SJCRH30 (cell line): ENCODE data around the gene LRIG1. TPM values are rescaled to one million over a fixed set of nuclear protein-coding genes. Genes with fewer than 3 reads are reported as not detected.

Source experiments
- DNase-seq, 2 experiments: peaks; one replicate each; pipeline ENCODE4 v3.0.0-alpha.2; 2015 to 2020
- H3K27ac ChIP-seq: fragments of 250-450 bp; sonication (Bioruptor Pico); 2 replicates; pipeline ENCODE4 v1.5.1; 2020; ENCODE audit warnings: mild to moderate bottlenecking, moderate library complexity
- H3K27me3 ChIP-seq: fragments of 250-450 bp; sonication (Bioruptor Pico); 2 replicates; pipeline ENCODE4 v1.5.1; 2020; ENCODE audit warnings: mild to moderate bottlenecking, moderate library complexity
- H3K36me3 ChIP-seq: fragments of 250-450 bp; sonication (Bioruptor Pico); 2 replicates; pipeline ENCODE4 v1.5.1; 2020; ENCODE audit warnings: mild to moderate bottlenecking, moderate library complexity
- H3K4me1 ChIP-seq: fragments of 250-450 bp; sonication (Bioruptor Pico); 2 replicates; pipeline ENCODE4 v1.5.1; 2020; ENCODE audit warnings: mild to moderate bottlenecking, moderate library complexity
- H3K4me3 ChIP-seq: fragments of 250-450 bp; sonication (Bioruptor Pico); 2 replicates; pipeline ENCODE4 v1.5.1; 2020; ENCODE audit warnings: mild to moderate bottlenecking, moderate library complexity
- H3K9me3 ChIP-seq: fragments of 250-450 bp; sonication (Bioruptor Pico); replicated peaks from 2 replicates; pipeline ENCODE4 v1.5.1; 2020; ENCODE audit warnings: mild to moderate bottlenecking, moderate library complexity
- total RNA-seq: library from RNA; depleted of rRNA; stranded (reverse); fragments of >200 nt; shearing (Covaris generic); gene quantifications from 2 replicates; pipeline ENCODE4 v1.2.3, GENCODE V29; 2014

Gene LRIG1
- total RNA-seq, 1 experiment from 2014 or later = 16.9 TPM

DNA sequence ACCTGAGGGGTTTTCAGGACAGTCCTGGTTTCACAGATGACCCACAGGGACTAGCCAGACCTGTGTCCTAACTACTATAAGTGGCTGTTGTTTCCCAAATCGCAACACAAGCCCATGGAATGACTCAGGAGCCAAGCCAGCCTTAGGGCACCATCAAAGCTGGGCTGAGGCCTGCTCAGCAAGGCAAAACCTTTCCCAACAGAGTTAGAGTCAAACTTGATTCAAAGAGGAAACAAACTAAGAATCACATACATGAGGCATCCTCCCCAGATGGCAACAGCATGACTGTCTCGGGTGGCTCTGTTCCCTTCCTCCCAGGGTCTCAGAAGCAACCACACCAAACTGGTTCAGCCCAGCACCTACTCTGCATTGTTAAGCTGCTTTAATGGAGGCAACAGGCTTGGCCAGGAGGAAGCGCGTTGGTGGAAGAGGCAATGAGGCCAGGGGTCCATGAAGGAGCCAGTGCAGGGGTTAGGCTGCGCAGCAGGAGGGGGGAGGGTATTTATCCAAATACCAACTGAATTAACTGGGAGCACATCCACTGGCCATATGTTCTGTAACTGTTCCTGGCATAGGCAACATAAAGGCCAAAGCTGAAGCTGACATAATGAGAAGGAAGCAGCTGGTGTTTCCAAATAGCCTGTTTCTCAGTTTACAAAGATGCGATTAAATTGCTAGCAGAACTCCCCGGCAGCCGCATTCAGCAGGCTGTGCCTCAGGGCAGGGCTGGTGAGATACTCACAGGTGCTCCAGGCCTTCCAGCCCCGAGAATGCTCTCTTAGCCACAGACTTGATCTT, 102.4 kb downstream of the LRIG1 start:
- peaks cover 15% of the 10 kb centered on the region for H3K4me1 ChIP-seq
- peak; percentile 77 to 88 for DNase-seq
- peak overlapping the region; percentile 49 for H3K27ac ChIP-seq
- H3K9me3 ChIP-seq = no peaks in the 10 kb centered on the region
- H3K4me3 ChIP-seq = no peak overlapping the region
- H3K36me3 ChIP-seq = no peaks in the 10 kb centered on the region
- no peaks in the 10 kb centered on the region for H3K27me3 ChIP-seq

DNA sequence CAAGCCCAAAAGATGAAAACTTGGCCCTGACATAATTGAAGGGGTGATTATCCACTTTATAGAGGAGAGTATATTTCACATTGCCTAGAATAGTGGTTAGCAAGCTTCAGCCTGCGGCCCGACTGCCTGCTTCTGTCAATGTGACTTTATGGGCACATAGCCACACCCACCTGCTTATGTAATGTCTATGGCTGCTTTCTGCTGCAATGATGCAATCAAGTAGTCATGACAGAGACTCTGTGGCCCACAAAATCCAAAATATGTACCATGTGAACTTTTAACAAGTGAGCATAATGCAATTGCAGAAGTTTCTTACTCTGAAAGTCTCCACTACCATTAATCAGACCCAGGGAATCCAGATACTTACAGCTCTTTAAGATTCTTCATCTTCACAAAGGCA, 103.1 kb downstream of the LRIG1 start:
- DNase-seq = no peak
- peak overlapping the region; percentile 49; the same call in 1 of the 2 replicates for H3K27ac ChIP-seq
- peaks cover 18% of the 10 kb centered on the region for H3K4me1 ChIP-seq
- no peaks in the 10 kb centered on the region for H3K36me3 ChIP-seq
- H3K27me3 ChIP-seq = no peaks in the 10 kb centered on the region
- H3K9me3 ChIP-seq = no peaks in the 10 kb centered on the region
- no peak overlapping the region for H3K4me3 ChIP-seq

DNA sequence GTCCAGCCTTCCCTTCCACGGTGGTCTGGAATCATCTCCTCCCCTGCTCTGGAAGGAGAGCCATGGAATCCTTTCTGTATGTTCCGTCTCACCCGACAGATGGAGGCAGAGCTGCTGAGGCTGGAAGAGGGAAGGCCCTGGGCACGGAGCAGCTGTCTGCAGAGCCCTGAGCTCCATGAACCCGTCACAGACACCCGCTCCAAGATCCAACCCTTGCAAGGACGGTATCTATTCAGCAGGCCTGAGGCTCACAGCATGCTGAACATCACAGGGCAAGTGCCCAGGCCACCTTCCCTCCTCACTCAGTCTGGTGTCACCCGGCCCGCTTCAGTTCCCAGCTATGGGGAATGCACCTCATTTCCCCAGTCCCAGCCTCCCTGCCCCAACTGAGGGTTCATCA, 103.9 kb downstream of the LRIG1 start:
- Histone ChIP-seq H3K4me1 (peaks cover 18% of the 10 kb centered on the region), H3K9me3 (no peaks in the 10 kb centered on the region), H3K27ac (no peak overlapping the region), H3K36me3 (no peaks in the 10 kb centered on the region), H3K4me3 (no peak overlapping the region), H3K27me3 (no peaks in the 10 kb centered on the region)
- no peak for DNase-seq

DNA sequence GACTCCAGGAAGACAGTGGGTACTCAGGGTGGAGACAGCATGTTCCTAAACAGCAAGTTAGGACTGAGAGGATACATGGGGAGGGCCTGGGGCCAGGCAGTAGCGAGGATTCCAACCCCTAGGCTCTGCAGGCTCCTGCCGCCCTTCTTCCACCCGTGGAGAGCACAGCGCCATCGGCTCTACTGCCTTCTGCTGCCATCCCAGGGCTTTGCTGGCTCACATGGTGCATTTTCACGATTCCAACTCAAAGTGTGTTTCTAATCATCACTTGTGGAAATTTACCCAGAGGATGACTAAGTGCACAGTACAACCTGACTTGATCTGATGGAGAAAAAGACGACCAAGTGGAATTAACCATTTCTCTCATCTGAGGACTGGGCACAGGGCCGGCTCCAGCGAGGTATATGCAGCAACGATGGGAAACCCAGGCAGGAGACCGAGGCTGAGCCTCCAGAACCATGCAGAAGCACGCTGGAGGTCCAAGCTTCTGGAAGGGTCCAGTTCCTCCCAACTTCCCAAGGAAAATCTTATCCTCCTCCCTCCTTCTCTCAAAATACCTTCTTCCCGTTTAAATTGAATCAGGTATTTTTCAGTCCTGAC, 104.6 kb downstream of the LRIG1 start:
- H3K9me3 ChIP-seq = no peaks in the 10 kb centered on the region
- no peak overlapping the region for H3K27ac ChIP-seq
- H3K4me1 ChIP-seq = peaks cover 18% of the 10 kb centered on the region
- H3K27me3 ChIP-seq = no peaks in the 10 kb centered on the region
- no peak overlapping the region for H3K4me3 ChIP-seq
- no peaks in the 10 kb centered on the region for H3K36me3 ChIP-seq
- no peak for DNase-seq

DNA sequence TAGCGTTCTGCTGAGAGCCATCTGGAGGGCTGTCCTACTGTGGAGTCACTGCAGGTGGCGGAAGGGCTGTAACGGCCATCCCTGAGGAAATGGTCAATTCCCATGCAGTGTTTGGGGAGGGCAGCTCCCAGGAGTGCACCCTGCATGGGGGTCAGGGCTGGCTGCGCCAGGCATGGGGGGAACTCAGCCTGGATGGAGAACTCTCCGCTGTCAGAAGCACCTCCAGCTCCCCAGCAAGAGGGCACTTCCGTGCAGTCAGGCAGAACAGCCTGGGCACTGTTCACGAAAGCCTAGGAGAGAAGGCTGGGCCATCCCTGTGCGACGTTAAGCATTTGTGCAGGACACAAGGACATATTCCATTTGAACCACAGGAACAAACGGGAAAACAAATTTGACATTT, 105.2 kb downstream of the LRIG1 start:
- Histone ChIP-seq H3K4me3 (no peak overlapping the region), H3K27ac (no peak overlapping the region), H3K9me3 (no peaks in the 10 kb centered on the region), H3K4me1 (peaks cover 18% of the 10 kb centered on the region), H3K27me3 (no peaks in the 10 kb centered on the region), H3K36me3 (no peaks in the 10 kb centered on the region)
- DNase-seq = no peak

DNA sequence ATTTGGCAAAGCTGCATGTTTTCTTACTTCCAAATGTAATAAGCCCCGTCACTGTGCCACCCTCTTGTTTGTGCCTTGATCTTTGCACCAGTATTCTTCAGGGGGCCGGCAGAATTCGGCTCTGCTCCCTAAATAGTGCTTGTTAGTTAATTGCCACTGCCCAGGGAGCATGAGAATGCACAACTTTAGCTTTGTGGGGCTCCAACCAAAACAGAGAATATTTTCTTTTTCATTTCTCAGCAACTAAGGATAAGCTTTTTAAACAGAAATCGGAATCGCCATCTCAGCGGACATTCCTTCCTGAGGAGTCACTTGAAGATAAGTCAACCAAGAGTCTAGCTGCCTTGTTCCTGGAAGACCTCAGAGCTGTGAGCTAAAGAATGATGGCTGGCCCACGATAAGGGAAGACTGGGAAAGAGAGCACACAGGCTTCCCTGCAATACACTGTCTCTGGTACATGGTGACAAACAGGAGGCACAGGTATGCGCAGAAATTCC, 106.0 kb downstream of the LRIG1 start:
- peaks cover 18% of the 10 kb centered on the region for H3K4me1 ChIP-seq
- no peak for DNase-seq
- H3K9me3 ChIP-seq = no peaks in the 10 kb centered on the region
- H3K27me3 ChIP-seq = no peaks in the 10 kb centered on the region
- no peak overlapping the region for H3K27ac ChIP-seq
- no peaks in the 10 kb centered on the region for H3K36me3 ChIP-seq
- no peak overlapping the region for H3K4me3 ChIP-seq

DNA sequence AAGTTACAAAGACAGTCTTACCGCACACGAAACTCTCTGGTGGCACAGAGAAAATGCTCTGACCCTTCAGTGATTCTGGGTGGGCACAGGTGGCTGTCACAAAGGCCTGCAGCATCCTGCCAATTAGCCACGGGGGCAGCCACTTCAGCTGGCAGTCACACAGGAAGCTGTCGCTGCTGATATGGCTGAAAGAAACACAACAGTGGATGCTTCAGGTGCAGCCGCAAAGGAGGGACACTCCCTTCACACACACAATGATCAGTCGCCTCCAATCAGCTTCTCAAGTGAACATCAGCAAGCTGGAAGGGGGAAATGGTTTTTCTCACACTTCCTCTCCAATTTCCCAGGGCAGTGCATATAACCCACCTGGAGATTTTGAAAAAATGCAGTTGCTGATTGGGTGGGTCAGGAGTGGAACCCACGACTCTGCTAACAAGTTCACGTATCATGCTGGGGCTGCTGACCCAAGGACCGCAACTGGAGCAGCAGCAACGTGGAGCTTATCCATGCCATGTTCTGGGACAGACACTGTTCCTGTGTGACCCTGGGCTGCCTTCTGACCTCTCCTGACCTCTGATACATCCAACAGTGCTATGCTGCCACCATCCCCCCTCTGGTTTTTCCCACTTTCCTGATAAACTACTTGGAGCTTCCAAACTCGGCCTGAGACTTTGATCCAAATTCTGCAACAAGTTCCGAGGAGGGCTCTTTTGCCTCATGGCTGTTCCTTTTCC, 106.6 kb downstream of the LRIG1 start:
- H3K36me3 ChIP-seq = no peaks in the 10 kb centered on the region
- H3K4me3 ChIP-seq = no peak overlapping the region
- no peak for DNase-seq
- peak overlapping the region; percentile 10; the same call in 1 of the 2 replicates for H3K27ac ChIP-seq
- peaks cover 17% of the 10 kb centered on the region for H3K4me1 ChIP-seq
- no peaks in the 10 kb centered on the region for H3K9me3 ChIP-seq
- H3K27me3 ChIP-seq = no peaks in the 10 kb centered on the region

DNA sequence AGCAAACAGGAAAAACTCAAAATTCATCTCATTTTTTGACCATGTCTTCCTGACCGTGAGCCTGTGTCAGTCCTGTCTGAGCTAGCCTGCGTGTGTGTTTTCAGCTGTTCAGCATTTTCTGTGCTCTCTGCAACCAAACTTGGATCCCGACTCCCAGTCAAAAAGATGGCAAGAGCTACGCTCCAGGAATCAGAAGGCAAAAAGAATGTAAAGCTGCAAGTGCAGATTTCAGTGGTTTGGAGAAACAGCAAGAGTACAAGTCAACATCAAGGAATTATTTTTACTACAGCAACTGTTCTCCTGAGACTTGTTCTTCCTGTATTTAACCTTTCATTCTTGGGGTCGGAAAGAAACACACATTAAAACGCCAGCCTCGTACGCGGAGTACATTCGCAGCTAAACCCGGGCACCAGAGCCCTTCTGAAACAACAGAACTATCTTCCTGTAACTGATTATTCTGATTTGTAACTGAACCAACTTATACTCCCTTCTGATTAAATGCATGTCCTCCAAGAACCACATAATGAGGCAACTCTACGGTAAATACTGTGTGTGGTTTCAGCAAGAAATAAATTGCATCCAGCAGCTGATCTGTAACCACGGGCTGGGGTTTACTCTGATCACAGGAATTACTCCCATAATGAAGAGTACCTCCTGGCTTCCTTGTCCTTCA, 107.4 kb downstream of the LRIG1 start:
- Histone ChIP-seq H3K27ac (peak overlapping the region; percentile 10), H3K36me3 (no peaks in the 10 kb centered on the region), H3K4me1 (peaks cover 11% of the 10 kb centered on the region), H3K27me3 (no peaks in the 10 kb centered on the region), H3K9me3 (no peaks in the 10 kb centered on the region), H3K4me3 (no peak overlapping the region)
- DNase-seq = no peak

DNA sequence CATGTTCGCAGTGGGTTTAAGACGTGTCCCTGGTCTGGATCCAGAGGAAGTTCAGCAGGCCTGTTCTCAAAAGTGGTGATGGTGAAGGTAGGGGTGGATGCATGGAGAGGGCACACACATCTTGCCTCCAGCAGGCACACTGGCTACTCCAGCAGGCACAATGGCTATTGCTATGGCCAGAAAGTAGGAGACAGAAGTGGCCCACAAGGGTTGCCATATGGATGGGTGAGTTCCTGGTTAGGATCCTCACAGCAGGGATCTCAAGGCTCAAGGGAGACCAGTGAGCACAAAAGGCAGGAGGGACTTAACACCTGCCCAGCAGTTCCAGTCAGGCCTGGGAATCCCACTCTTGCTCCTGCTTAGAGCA, 107.9 kb downstream of the LRIG1 start:
- Histone ChIP-seq H3K36me3 (no peaks in the 10 kb centered on the region), H3K4me1 (peaks cover 6% of the 10 kb centered on the region), H3K27me3 (no peaks in the 10 kb centered on the region), H3K27ac (no peak overlapping the region; the same call in 1 of the 2 replicates), H3K9me3 (no peaks in the 10 kb centered on the region), H3K4me3 (no peak overlapping the region)
- no peak for DNase-seq

DNA sequence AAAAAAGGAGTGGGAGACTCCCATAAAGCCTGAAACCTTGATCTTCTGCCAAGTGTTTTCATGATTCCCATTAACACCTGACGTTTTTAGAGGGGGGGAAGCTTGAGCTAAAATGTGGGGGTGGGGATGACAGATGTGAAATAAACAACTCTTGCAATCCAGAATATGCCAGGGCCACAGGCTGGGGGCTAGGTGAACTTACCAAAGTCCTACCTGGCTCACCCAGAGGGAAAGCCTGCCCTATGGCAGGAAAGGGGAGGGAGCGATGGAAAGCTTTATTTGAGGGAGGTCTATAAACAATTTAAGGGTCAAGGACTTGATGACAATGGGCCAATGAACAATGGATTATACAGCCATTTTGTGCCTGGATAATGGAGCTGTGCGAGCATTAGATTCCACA, 108.3 kb downstream of the LRIG1 start:
- H3K9me3 ChIP-seq = no peaks in the 10 kb centered on the region
- no peak overlapping the region for H3K27ac ChIP-seq
- no peaks in the 10 kb centered on the region for H3K27me3 ChIP-seq
- H3K4me3 ChIP-seq = no peak overlapping the region
- H3K4me1 ChIP-seq = peaks cover 3% of the 10 kb centered on the region
- H3K36me3 ChIP-seq = no peaks in the 10 kb centered on the region
- DNase-seq = no peak

DNA sequence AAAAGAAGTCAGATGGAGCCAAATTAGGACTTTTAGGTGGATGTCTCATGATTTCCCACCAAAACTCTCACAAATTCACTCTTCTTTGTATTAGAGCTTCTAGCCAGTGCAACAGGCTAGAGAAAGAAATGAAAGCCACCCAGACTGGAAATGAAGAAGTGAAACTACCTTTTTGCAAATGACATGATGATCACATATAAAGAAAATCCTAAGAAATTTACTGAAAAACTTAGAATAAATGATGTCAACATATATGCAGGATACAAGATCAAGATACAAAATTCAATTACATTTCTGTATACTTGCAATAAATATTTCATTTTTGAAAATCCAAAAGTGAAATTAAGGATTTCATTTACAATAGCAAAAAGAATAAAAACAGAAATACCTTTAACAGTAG, 110.8 kb downstream of the LRIG1 start:
- Histone ChIP-seq H3K36me3 (peaks cover 2% of the 10 kb centered on the region; the same call in 1 of the 2 replicates), H3K27me3 (no peaks in the 10 kb centered on the region), H3K27ac (no peak overlapping the region), H3K9me3 (no peaks in the 10 kb centered on the region), H3K4me1 (peaks cover 15% of the 10 kb centered on the region), H3K4me3 (no peak overlapping the region)
- DNase-seq = no peak

DNA sequence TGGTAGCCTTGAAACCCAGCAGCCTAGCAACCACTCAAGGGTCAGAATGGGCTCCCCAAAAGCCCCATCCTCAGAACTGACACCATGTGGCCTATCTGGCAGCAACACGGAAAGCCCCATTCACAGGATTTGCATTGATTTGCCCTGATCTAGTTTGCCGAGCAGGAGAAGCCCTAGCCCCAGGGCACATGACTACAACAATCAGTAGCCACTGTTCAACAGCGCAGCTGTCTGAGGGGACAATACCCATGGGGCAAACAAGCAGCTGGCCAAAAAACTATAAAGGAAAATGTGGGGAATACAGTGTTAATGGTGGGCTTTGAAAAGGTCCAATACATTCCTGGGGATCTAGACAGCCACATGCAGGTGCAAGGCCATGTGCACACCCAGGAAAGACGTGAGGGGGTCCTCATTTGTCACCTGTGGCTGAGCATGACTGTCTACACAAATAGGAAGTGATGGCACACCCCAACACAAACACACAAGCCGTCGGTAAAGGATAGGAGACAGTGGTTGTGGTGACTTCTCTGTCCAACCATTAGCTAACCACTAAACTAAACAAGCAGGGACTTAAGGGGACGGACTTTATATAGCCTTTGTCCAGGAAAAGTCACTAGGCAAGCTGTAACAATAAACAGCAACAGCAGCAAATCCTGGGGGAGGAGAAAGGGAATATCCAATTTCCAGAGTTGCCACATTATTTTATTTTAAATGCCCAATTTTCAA, 113.7 kb downstream of the LRIG1 start:
- Histone ChIP-seq H3K27ac (peak overlapping the region; percentile 44), H3K27me3 (no peaks in the 10 kb centered on the region), H3K4me1 (peaks cover 12% of the 10 kb centered on the region), H3K4me3 (no peak overlapping the region), H3K36me3 (peaks cover 10% of the 10 kb centered on the region; the same call in 1 of the 2 replicates), H3K9me3 (no peaks in the 10 kb centered on the region)
- peak; percentile 73 to 80 for DNase-seq

DNA sequence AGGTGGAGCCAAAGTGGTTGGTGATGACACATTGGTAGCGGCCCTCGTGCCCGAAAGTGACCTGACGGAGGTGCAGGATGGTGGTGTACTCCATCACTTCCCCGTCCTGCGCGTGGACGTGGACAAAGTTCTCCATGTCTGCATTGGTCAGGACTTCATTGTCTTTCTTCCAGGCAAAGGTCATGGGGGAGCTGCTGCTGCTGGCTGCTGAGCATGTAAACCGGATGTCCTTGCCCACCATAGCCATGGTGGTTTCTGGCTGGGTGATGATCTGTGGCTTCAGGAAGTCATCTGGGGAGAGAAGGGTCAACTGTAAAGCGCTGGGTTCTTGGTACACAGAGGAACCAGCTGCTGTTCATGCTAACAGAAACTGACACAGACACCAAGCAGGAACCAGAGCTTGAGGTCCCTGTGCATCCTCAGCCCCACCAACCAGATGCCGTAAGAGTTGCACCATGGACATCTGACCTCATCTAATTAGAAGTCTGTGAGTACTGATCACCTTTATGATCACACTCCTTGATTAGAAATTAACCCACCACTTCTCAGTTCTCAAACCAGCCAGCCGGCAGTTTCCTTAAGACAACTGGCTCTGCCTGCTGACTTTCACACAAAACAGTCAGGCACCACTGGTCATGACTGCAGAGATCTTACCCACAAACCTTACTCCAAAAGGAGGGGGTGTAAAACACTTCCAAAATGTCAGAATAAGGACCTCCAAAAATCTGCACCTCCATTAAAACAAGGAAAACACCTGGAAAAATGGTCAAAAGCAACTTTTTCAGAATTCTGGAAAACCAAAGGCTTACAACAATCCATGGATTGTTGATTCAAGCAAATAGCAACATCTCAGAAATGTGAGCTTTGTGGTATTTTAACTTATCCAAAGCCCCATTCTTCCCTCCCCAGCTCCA, 114.6 kb downstream of the LRIG1 start:
- DNase-seq = no peak
- Histone ChIP-seq H3K4me3 (no peak overlapping the region), H3K27ac (peak overlapping the region; percentile 44), H3K27me3 (no peaks in the 10 kb centered on the region), H3K36me3 (peaks cover 10% of the 10 kb centered on the region; the same call in 1 of the 2 replicates), H3K9me3 (no peaks in the 10 kb centered on the region), H3K4me1 (peaks cover 12% of the 10 kb centered on the region)
